Stimulated activated CD4-positive, alpha-beta T cell treated with anti-CD3 and anti-CD28 coated beads, Interleukin-2, amount 100 ng/mL, for 48 hours (primary cell): Measurements from ENCODE around the gene FBXO46.

Source experiments
- DNase-seq, 2 donors: peaks; one replicate each; pipeline ENCODE4 v3.0.0-alpha.2; 2020

The FBXO46 gene

DNA sequence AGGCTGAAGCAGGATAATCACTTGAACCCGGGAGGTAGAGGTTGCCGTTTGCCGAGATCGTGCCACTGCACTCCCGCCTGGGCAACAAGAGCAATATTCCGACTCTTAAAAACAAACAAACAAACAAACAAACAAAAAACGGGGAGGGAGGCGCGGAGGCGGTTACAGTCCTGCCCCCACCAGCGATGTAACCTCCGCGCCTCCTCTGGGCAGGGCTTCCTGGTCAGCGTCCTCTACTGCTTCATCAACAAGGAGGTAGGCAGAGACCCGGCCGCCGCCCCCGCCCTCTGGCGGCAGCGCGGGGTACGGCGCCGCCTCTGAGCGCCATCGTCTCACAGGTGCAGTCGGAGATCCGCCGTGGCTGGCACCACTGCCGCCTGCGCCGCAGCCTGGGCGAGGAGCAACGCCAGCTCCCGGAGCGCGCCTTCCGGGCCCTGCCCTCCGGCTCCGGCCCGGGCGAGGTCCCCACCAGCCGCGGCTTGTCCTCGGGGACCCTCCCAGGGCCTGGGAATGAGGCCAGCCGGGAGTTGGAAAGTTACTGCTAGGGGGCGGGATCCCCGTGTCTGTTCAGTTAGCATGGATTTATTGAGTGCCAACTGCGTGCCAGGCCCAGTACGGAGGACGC lies 49.2 kb downstream of the FBXO46 start:
- peak; percentile 82 to 88 for DNase-seq

DNA sequence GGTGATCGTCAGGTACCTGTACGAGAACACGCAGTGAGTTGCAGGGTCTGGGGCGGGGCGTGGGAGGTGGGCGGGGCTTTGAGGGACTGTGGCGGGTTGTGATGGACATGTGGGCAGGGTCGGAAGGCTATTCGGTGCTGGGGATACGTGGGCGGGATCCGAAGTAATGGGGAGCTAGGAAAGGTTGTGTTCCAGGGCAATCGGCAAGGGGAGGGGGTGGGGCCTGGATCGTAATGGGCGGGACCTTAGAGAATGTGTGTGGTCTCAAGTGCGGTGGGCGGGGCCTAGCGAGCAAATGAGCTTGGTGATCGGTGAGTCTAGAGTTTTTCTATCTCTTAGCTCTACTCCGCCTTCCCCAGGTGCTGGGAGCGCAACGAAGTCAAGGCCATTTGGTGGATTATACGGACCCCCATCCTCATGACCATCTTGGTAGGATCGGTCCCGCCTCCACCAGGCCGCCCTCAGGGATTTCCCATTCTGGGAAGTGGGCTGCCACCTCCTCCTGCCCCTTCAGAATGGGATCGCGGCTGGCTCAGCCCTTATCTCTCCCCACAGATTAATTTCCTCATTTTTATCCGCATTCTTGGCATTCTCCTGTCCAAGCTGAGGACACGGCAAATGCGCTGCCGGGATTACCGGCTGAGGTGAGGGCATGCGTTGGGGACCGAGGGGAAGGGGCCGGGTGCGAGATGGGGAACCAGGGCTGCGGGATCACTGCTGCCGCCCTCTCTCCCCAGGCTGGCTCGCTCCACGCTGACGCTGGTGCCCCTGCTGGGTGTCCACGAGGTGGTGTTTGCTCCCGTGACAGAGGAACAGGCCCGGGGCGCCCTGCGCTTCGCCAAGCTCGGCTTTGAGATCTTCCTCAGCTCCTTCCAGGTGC lies 53.1 kb downstream of the FBXO46 start:
- peak; percentile 67 to 82 for DNase-seq

DNA sequence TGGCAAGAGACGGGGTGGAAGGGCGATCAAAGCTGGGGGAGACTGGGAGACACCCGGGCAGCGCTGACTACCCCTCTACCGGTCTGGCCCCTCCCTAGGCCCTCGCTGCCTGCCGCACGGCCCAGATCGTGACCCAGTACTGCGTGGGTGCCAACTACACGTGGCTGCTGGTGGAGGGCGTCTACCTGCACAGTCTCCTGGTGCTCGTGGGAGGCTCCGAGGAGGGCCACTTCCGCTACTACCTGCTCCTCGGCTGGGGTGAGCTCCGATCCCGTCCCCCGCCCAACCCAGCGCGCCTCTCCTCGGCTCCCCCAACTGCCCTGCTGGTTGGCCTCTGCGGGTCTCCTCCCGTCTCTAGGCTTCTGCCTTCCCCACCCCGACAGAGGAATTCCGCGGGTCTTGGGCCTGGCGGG lies 53.8 kb downstream of the FBXO46 start:
- no peak for DNase-seq

DNA sequence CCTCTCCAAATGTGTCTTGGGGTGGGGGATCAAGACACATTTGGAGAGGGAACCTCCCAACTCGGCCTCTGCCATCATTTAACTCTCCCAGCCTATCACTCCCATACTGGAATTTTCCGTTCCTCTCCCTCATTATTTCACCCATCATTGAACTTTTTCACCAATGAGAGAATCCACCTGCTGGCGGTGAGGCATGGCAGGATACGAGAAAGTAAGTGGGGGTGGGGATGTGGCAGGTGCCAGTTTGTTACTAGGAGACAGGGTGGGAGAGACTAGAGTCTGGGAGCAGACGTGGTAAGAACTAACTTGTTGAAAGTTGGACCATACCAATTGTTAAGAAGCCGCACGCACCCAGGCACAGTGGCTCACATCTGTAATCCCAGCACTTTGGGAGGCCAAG lies 55.8 kb downstream of the FBXO46 start:
- DNase-seq, result no peak

DNA sequence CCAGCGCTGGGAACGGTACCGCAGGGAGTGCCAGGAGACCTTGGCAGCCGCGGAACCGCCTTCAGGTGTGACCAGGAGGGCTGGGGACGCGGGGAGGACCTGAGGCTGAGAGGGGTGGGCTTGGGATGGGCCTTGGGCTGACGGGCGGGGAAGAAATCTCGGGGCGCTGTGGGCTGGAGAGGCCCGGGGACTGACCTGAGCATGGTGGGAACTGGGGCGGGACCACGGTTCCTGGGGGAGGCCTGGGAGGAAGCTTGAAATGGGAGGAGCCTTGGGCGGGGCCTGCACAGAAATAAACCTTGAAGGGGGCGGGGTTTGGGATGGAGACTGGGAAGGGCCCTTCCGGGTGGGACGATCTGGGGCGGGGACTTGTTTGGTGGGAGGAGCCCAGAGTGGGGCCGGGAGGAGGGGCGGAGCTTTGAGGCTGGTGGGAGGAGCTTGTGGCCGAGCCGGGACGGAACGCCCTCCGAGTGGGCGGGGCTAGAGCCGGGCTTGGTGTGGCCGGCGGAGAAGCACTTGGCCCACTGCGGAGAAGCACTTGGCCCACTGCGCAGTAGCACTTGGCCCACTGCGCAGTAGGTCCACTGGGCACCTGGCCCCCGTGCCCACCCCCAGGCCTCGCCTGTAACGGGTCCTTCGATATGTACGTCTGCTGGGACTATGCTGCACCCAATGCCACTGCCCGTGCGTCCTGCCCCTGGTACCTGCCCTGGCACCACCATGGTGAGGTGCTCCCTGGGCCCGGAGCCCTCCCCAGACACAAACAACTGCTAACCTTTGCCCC lies 59.8 kb downstream of the FBXO46 start:
- DNase-seq, result peak; percentile 62 to 84

DNA sequence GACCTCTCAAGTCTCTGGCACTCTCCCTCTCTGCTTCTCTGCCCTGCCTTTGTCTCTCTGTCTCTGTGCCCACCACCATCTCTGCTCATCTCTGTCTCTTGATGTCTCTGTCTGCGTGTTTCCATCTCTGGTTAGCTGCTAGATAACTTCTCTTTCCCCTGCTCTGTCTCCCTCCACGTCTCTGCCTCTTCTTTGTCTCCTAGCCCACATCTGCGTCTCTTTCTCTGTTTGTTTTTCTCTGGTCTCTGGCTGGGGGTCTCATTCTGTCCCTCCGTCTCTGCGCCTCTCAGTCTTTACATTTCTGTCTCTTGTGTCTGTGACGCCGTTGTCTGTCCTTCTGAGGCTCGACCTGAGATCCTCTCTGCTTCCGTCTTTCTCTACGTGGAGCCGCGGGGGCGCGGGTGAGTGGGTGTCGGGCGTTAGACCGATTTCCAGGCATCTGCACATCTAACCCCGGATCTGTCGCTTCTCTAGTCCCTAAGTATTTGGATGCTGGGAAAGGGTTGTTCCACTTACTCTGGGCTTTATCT lies 62.3 kb downstream of the FBXO46 start:
- DNase-seq, result no peak

DNA sequence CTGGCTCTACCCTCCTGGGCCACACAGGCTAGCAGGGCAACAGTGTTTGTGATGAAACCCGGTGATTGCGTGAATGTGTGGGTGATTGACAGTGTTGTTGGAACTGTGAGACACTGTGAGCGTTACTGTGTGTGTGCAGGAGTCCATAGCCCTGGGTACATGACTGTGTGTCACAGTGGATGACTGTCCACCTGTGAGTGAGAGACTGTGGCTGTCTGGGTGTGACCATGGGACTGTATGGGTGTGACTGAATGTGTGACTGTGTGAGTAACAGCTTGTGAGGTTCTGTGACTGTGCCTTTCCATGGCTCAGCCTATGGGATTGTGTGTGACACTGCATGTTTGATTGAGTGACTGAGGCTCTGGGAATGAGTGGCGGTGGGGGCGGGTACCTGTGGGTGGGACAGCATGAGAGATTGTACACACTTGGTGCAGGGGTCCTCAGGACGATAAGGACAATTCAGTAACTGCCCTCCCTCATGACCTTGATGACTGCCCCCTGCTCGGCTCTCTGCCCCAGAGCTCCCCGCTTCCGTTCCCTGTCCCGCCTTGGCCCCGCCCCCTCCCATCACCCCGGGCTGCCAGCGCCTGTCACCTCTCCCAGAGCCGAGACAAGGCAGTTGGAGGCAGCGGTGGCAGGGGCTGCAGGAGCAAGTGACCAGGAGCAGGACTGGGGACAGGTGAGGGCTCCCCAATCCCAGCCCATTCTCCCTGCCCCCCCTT lies 62.9 kb downstream of the FBXO46 start, which contains the start of gene GIPR:
Gene GIPR (plus strand): TSS at position 602 of the 722 bp plus-strand sequence. CDS start 1,300 bp downstream, outside the sequence.
- DNase-seq, result peak; percentile 64 to 68

DNA sequence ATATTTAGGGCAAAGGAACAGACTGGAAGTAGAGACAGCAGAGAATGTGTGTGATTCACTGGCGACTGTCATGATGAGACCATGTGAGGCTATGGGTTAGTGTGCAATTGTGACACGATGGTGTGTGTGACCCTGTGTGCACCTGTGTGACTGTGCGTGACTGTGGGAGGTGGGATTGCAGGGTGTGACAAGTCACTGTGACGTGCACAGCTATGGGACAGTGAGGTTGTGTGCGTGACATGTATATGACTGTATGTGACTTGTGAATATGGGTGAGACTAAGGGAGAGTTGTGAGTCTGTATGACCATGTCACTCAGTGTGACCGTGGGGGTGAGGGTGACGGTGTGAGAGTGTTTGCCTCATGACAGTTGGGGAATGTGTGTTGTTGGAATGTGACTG lies 66.1 kb downstream of the FBXO46 start:
- DNase-seq, result no peak

DNA sequence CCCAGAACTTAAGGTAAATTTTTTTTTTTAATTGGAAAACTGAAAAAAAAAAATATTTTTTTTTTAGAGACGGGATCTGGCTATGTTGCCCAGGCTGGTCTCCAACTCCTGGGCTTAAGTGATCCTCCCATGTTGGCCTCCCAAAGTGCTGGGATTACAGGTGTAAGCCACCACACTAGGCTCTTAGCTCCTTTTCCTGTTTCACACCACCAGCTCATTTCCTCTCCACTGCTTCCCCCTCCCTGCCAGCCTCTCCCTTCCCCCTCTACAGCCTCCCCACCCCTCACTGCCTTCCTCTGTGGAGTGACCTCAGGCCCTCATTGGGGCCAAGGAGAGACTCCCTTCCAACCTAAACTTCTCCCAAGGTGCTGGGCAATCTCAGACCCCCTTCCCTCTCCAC lies 66.9 kb downstream of the FBXO46 start:
- DNase-seq, result no peak

DNA sequence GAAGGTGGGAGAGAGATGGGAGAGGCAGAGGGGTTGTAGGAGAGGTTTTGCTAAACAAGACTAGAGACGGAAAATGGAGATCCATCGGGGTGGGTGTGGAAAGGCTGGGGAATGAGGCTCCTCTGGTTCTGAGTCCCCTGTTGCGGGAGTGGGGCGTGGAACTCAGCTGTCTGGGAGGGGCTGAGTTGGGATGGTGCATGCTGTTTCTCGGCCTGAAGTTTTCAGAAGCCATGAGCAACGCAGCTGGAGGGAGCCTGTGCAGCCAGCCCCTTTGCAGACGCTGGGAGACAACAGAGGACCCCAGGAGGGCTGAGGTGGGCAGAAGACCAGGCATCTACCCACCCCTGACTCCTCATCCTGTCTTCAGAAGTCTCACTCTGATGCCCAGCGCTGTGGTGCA lies 70.1 kb downstream of the FBXO46 start:
- DNase-seq, result no peak
